CD14-positive monocyte (primary cell): ENCODE measurements around the gene BAHCC1. TPM values are rescaled to one million over a fixed set of nuclear protein-coding genes. Genes with fewer than 3 reads are reported as not detected.

Experiments used
- DNase-seq, 3 donors: peaks; one replicate each; pipeline ENCODE4 v3.0.0-alpha.2; 2011 to 2022
- H2AFZ ChIP-seq: 2 replicates; pipeline ENCODE4 v1.6.0; 2012; ENCODE audit warnings: mild to moderate bottlenecking, low read depth, low read length, inconsistent platforms; ENCODE audit not compliant: insufficient read depth, poor library complexity, severe bottlenecking
- H3K27ac ChIP-seq, 2 donors: 1 replicate in 1 of 2; 2 replicates in 1 of 2; pipeline ENCODE4 v1.5.1; 2012 to 2013; ENCODE audit warnings: low read length in 2 of 2, control low read depth in 1 of 2, inconsistent platforms in 1 of 2, low read depth in 1 of 2, mild to moderate bottlenecking in 1 of 2
- H3K27me3 ChIP-seq, 2 donors: one replicate each; pipeline versions ENCODE4 v1.6.0 to v1.6.1; 2011 to 2013; ENCODE audit warnings: low read length in 2 of 2; ENCODE audit not compliant: control insufficient read depth in 2 of 2, insufficient read depth in 2 of 2
- H3K36me3 ChIP-seq, 2 donors: replicated peaks in 1 of 2; 1 replicate in 1 of 2; 2 replicates in 1 of 2; pipeline versions ENCODE4 v1.5.1 to v1.6.1; 2012 to 2013; ENCODE audit warnings: low read length in 2 of 2, control low read depth in 1 of 2, inconsistent platforms in 1 of 2, mild to moderate bottlenecking in 1 of 2; ENCODE audit not compliant: insufficient read depth in 2 of 2, control insufficient read depth in 1 of 2
- H3K4me1 ChIP-seq, 2 donors: 1 replicate in 1 of 2; 2 replicates in 1 of 2; pipeline versions ENCODE4 v1.5.1 to v1.6.1; 2012 to 2013; ENCODE audit warnings: low read length in 2 of 2, control low read depth in 1 of 2, inconsistent platforms in 1 of 2, mild to moderate bottlenecking in 1 of 2, moderate library complexity in 1 of 2; ENCODE audit not compliant: insufficient read depth in 2 of 2, control insufficient read depth in 1 of 2
- H3K4me2 ChIP-seq: replicated peaks from 2 replicates; pipeline ENCODE3; 2012; ENCODE audit warnings: low read length, moderate library complexity, mild to moderate bottlenecking; ENCODE audit not compliant: poor library complexity, severe bottlenecking; ENCODE audit errors: extremely low read depth
- H3K4me3 ChIP-seq, 3 experiments: fragments of 200-600 bp in 1 of 3; sonication (generic) in 1 of 3; replicated peaks in 1 of 3; 1 replicate in 2 of 3; 2 replicates in 1 of 3; pipeline ENCODE4 v1.5.1; 2011 to 2013; ENCODE audit warnings: low read length in 3 of 3, mild to moderate bottlenecking in 3 of 3, control low read depth in 2 of 3, low read depth in 2 of 3, inconsistent platforms in 1 of 3, moderate library complexity in 1 of 3
- H3K79me2 ChIP-seq: 2 replicates; pipeline ENCODE4 v1.6.0; 2012; ENCODE audit warnings: mild to moderate bottlenecking, control low read depth, inconsistent platforms, low read length, moderate library complexity; ENCODE audit not compliant: insufficient read depth
- H3K9ac ChIP-seq: 2 replicates; pipeline ENCODE4 v1.6.0; 2017; ENCODE audit warnings: low read length, mild to moderate bottlenecking; ENCODE audit not compliant: insufficient read depth, poor library complexity, severe bottlenecking
- H3K9me3 ChIP-seq, 2 donors: replicated peaks in 1 of 2; 1 replicate in 1 of 2; 2 replicates in 1 of 2; pipeline versions ENCODE4 v1.5.1 to v1.6.1; 2012 to 2013; ENCODE audit warnings: low read length in 2 of 2, control low read depth in 1 of 2; ENCODE audit not compliant: control insufficient read depth in 1 of 2, insufficient read depth in 1 of 2
- H4K20me1 ChIP-seq: 2 replicates; pipeline ENCODE4 v1.6.0; 2012; ENCODE audit warnings: mild to moderate bottlenecking, low read length, control low read depth, moderate library complexity; ENCODE audit not compliant: insufficient read depth
- H3K27ac Mint-ChIP-seq, 7 donors: one replicate each; pipeline ENCODE4 v1.8.0; 2020; ENCODE audit warnings: mild to moderate bottlenecking in 7 of 7, mixed read lengths in 7 of 7, moderate library complexity in 6 of 7, inconsistent platforms in 2 of 7
- H3K27me3 Mint-ChIP-seq, 3 donors: one replicate each; pipeline ENCODE4 v1.8.0; 2021 to 2022; ENCODE audit warnings: low read depth in 3 of 3, mild to moderate bottlenecking in 3 of 3, mixed read lengths in 3 of 3, moderate library complexity in 3 of 3, inconsistent platforms in 1 of 3
- H3K36me3 Mint-ChIP-seq, 2 donors: one replicate each; pipeline ENCODE4 v1.8.0; 2020; ENCODE audit warnings: mixed read lengths in 2 of 2, inconsistent platforms in 1 of 2, mild to moderate bottlenecking in 1 of 2
- H3K4me1 Mint-ChIP-seq: one replicate; pipeline ENCODE4 v1.8.0; 2020; ENCODE audit warnings: mild to moderate bottlenecking, mixed read lengths
- H3K4me3 Mint-ChIP-seq, 2 donors: one replicate each; pipeline ENCODE4 v1.8.0; 2020; ENCODE audit warnings: mild to moderate bottlenecking in 2 of 2, mixed read lengths in 2 of 2, moderate library complexity in 1 of 2
- H3K9me3 Mint-ChIP-seq, 7 donors: one replicate each; pipeline ENCODE4 v1.8.0; 2020 to 2022; ENCODE audit warnings: mixed read lengths in 7 of 7, mild to moderate bottlenecking in 6 of 7, moderate library complexity in 6 of 7, inconsistent platforms in 2 of 7
- CTCF ChIP-seq: fragments of 200-600 bp; IDR thresholded peaks from one replicate; pipeline ENCODE4 v1.8.0; 2022; ENCODE audit warnings: antibody characterized with exemption, mild to moderate bottlenecking
- WGBS: methylation state at CpG from one replicate; pipeline ENCODE4 v1.1.5; 2013; ENCODE audit warnings: missing lambda C conversion rate; ENCODE audit not compliant: insufficient coverage; 5-methylcytosine and 5-hydroxymethylcytosine counted together
- intact Hi-C, 2 donors: fragments of 100-400 bp; cut with micrococcal nuclease; formaldehyde crosslinking; loops; one replicate each; pipeline versions ENCODE4 v1.15.0 to v1.15.1; 2023
- polyA plus RNA-seq, 3 donors: library from polyadenylated mRNA; depleted of rRNA in 1 of 3; unstranded in 2 of 3; stranded (reverse) in 1 of 3; fragments of 300-500 nt in 2 of 3; fragments of >200 nt in 1 of 3; fragmentation: Illumina TruSeq in 2 of 3; gene quantifications; 1 replicate in 2 of 3; 2 replicates in 1 of 3; pipeline ENCODE4 v1.2.3, GENCODE V29; 2012 to 2021

Gene BAHCC1
- polyA plus RNA-seq, 3 donors, result 0.11 to 8.8 (median 0.27) TPM

- peaks cover 53 to 71% of the 10 kb centered on the region in 2 donors for H3K4me1 ChIP-seq
Observed at GRCh38 chr17:81511554-81511803, 116.2 kb downstream of the BAHCC1 start.

GRCh38 chr17:81511804-81512561 lies 116.7 kb downstream of the BAHCC1 start:
- H3K9me3 ChIP-seq, result no peaks in the 10 kb centered on the region
- H3K79me2 ChIP-seq, result peaks cover 77% of the 10 kb centered on the region
- Mint-ChIP-seq H3K4me3 (peak overlapping the region; percentile 95 to 96), H3K27ac (peak overlapping the region; percentile 82 to 95 (median 89)), H3K27me3 (peaks cover 0 to 2% (median 0%) of the 10 kb centered on the region in 3 donors), H3K4me1 (peaks cover 67% of the 10 kb centered on the region), H3K36me3 (peaks cover 35 to 45% of the 10 kb centered on the region in 2 donors), H3K9me3 (peaks cover 0 to 4% (median 0%) of the 10 kb centered on the region in 7 donors)
- 0% methylated on average over 62 of the region's 62 CpGs for WGBS
- peak overlapping the region; percentile 91 for H3K4me2 ChIP-seq
- no peaks in the 10 kb centered on the region for H3K27me3 ChIP-seq
- DNase-seq, result peak in 1 of 3 donors; percentile 38
- no peak for TF ChIP-seq CTCF
- H3K4me3 ChIP-seq, result peak overlapping the region; percentile 75 to 94 (median 83)
- peak overlapping the region; percentile 36 to 70 for H3K27ac ChIP-seq
- H3K36me3 ChIP-seq, result peaks cover 28 to 31% of the 10 kb centered on the region in 2 donors
- H4K20me1 ChIP-seq, result peaks cover 57% of the 10 kb centered on the region
- H2AFZ ChIP-seq, result no peak overlapping the region
- peaks cover 57 to 76% of the 10 kb centered on the region in 2 donors for H3K4me1 ChIP-seq
- intact Hi-C loops, result loop anchor here (2.0 to 5.0 kb wide), 4 partner anchors 25 to 115 kb away; partner anchors contain the start of genes BAHCC1 (in 1 of the 2) and FAAP100 (in 1 of the 2)
- peak overlapping the region; percentile 82 for H3K9ac ChIP-seq

More at GRCh38 chr17:81511554-81511803, 116.2 kb downstream of the BAHCC1 start:
- peaks cover 28 to 31% of the 10 kb centered on the region in 2 donors for H3K36me3 ChIP-seq
- no peak for DNase-seq
- peak overlapping the region; percentile 75 to 94 (median 83) for H3K4me3 ChIP-seq
- H4K20me1 ChIP-seq, result peaks cover 54% of the 10 kb centered on the region
- H3K4me2 ChIP-seq, result peak overlapping the region; percentile 91
- Mint-ChIP-seq H3K27me3 (peaks cover 0 to 2% (median 0%) of the 10 kb centered on the region in 3 donors), H3K4me3 (peak overlapping the region; percentile 95 to 96), H3K27ac (peak overlapping the region; percentile 82 to 95 (median 89)), H3K36me3 (peaks cover 31 to 41% of the 10 kb centered on the region in 2 donors), H3K4me1 (peaks cover 62% of the 10 kb centered on the region), H3K9me3 (peaks cover 0 to 4% (median 1%) of the 10 kb centered on the region in 7 donors)
- H3K27ac ChIP-seq, result peak overlapping the region; percentile 36 to 70
- H2AFZ ChIP-seq, result no peak overlapping the region
- peaks cover 72% of the 10 kb centered on the region for H3K79me2 ChIP-seq
- H3K9ac ChIP-seq, result peak overlapping the region; percentile 82
- WGBS, result 4% methylated on average over 4 of the region's 9 CpGs
- no peaks in the 10 kb centered on the region for H3K27me3 ChIP-seq
- H3K9me3 ChIP-seq, result no peaks in the 10 kb centered on the region
- no peak for TF ChIP-seq CTCF
- intact Hi-C loops, result loop anchor here (2.0 to 5.0 kb wide), 4 partner anchors 25 to 114 kb away; partner anchors contain the start of genes BAHCC1 (in 1 of the 2) and FAAP100 (in 1 of the 2)
